Keratinocyte (primary cell): Measurements from ENCODE around the gene TP53I3. TPM values are rescaled to one million over a fixed set of nuclear protein-coding genes. Genes with fewer than 3 reads are reported as not detected.

Experiments
- DNase-seq: peaks from one replicate; pipeline ENCODE4 v3.0.0-alpha.2; 2011; ENCODE audit warnings: low read depth, missing footprints, low spot score
- FAIRE-seq: peaks from 2 replicates; lab custom pipeline; 2011; peaks lifted over from hg19 to GRCh38; lab: Jason Lieb, UNC
- H2AFZ ChIP-seq: 2 replicates; pipeline ENCODE4 v1.6.0; 2012; ENCODE audit warnings: low read length, control low read depth, inconsistent platforms; ENCODE audit not compliant: control insufficient read depth
- H3K27ac ChIP-seq: 2 replicates; pipeline ENCODE4 v1.5.1; 2011; ENCODE audit warnings: low read length; ENCODE audit not compliant: control insufficient read depth, insufficient read depth
- H3K27me3 ChIP-seq: 3 replicates; pipeline ENCODE4 v1.6.0; 2011; ENCODE audit warnings: low read length; ENCODE audit not compliant: control insufficient read depth, insufficient read depth; ENCODE audit errors: extremely low read depth
- H3K36me3 ChIP-seq, 2 experiments: 2 replicates in 1 of 2; 3 replicates in 1 of 2; pipeline ENCODE4 v1.5.1; 2011; ENCODE audit warnings: low read length in 2 of 2, mild to moderate bottlenecking in 1 of 2; ENCODE audit not compliant: control insufficient read depth in 2 of 2, insufficient read depth in 2 of 2; ENCODE audit errors: extremely low read depth in 1 of 2
- H3K4me1 ChIP-seq: 3 replicates; pipeline ENCODE4 v1.5.1; 2011; ENCODE audit warnings: low read length; ENCODE audit not compliant: control insufficient read depth, insufficient read depth; ENCODE audit errors: extremely low read depth
- H3K4me2 ChIP-seq: 3 replicates; pipeline ENCODE4 v1.6.0; 2011; ENCODE audit warnings: low read depth, low read length; ENCODE audit not compliant: control insufficient read depth, insufficient read depth; ENCODE audit errors: extremely low read depth
- H3K4me3 ChIP-seq, 3 experiments: fragments of 200-600 bp in 1 of 3; sonication (generic) in 1 of 3; 2 replicates in 2 of 3; 3 replicates in 1 of 3; pipeline ENCODE4 v1.5.1; 2011 to 2016; ENCODE audit warnings: low read length in 3 of 3, mild to moderate bottlenecking in 3 of 3, control low read depth in 2 of 3, inconsistent platforms in 1 of 3, low read depth in 1 of 3, mixed read lengths in 1 of 3, mixed run types in 1 of 3, moderate library complexity in 1 of 3; ENCODE audit not compliant: control insufficient read depth in 2 of 3, insufficient read depth in 2 of 3; ENCODE audit errors: extremely low read depth in 1 of 3
- H3K79me2 ChIP-seq: 2 replicates; pipeline ENCODE4 v1.6.0; 2012; ENCODE audit warnings: low read length; ENCODE audit not compliant: control insufficient read depth, insufficient read depth
- H3K9ac ChIP-seq: 3 replicates; pipeline ENCODE4 v1.6.0; 2011; ENCODE audit warnings: low read length; ENCODE audit not compliant: control insufficient read depth, insufficient read depth; ENCODE audit errors: extremely low read depth
- H3K9me1 ChIP-seq: 3 replicates; pipeline ENCODE4 v1.6.0; 2011; ENCODE audit warnings: low read length; ENCODE audit not compliant: control insufficient read depth, insufficient read depth; ENCODE audit errors: extremely low read depth
- H3K9me3 ChIP-seq: 2 replicates; pipeline ENCODE4 v1.5.1; 2012; ENCODE audit warnings: low read depth, low read length; ENCODE audit not compliant: control insufficient read depth
- H4K20me1 ChIP-seq: 3 replicates; pipeline ENCODE4 v1.6.0; 2011; ENCODE audit warnings: low read length; ENCODE audit not compliant: control insufficient read depth, insufficient read depth; ENCODE audit errors: extremely low read depth
- CTCF ChIP-seq, 3 experiments: IDR thresholded peaks in 1 of 3; conservative IDR thresholded peaks in 1 of 3; optimal IDR thresholded peaks in 1 of 3; 2 replicates in 2 of 3; 3 replicates in 1 of 3; pipeline versions ENCODE3 to v1.5.1; 2011; ENCODE audit warnings: low read length in 3 of 3, mild to moderate bottlenecking in 3 of 3, moderate library complexity in 2 of 3, control low read depth in 1 of 3, inconsistent platforms in 1 of 3; ENCODE audit not compliant: insufficient read depth in 2 of 3; ENCODE audit errors: extremely low read depth in 1 of 3
- EZH2 ChIP-seq: IDR thresholded peaks from one replicate; pipeline ENCODE4 v1.6.1; 2012; ENCODE audit warnings: inconsistent platforms, mild to moderate bottlenecking, low read length, moderate library complexity
- dilution Hi-C: fragments of 300-500 bp; cut with MboI; formaldehyde crosslinking; loops from one replicate; pipeline ENCODE4 v1.7.0; 2020; ENCODE audit warnings: low sequenced_read_pairs; ENCODE audit not compliant: extremely low pct_ligation_motif_present
- polyA plus RNA-seq, 5 experiments: library from polyadenylated mRNA; depleted of rRNA in 3 of 5; stranded (reverse) in 3 of 5; stranded (forward) in 1 of 5; unstranded in 1 of 5; fragments of >200 nt; gene quantifications; 1 replicate in 1 of 5; 2 replicates in 3 of 5; 3 replicates in 1 of 5; pipeline versions ENCODE4 v1.2.1 to v1.2.3, GENCODE V29; 2011 to 2012; ENCODE audit warnings: missing spikeins in 2 of 5, low read depth in 1 of 5, low replicate concordance in 1 of 5

TP53I3 gene
- polyA plus RNA-seq, 1 donor (not counting 4 experiments of a cell fraction or from before 2014, with no cell fraction given), result 30.9 TPM

GRCh38 chr2:24073816-24074215 lies 10.8 kb downstream of the TP53I3 start:
- TF ChIP-seq CTCF (optimal IDR thresholded peaks at IDR 0.05 in 1 of 3, IDR thresholded peaks at IDR 0.05 in 1 of 3, conservative IDR thresholded peaks at IDR 0.05 in 1 of 3; ENCODE audit: extremely low read depth in 1 of 3, insufficient read depth in 2 of 3, low read length in 3 of 3), result no peak
- TF ChIP-seq EZH2, result no peak
- Histone ChIP-seq H3K4me3 (no peak overlapping the region), H4K20me1 (peaks cover 4% of the 10 kb centered on the region), H3K27ac (no peak overlapping the region), H2AFZ (no peak overlapping the region), H3K27me3 (no peaks in the 10 kb centered on the region), H3K4me1 (peaks cover 7% of the 10 kb centered on the region), H3K4me2 (no peak overlapping the region), H3K9me1 (peaks cover 3% of the 10 kb centered on the region), H3K9ac (no peak overlapping the region), H3K9me3 (no peaks in the 10 kb centered on the region), H3K36me3 (peaks cover 10 to 16% of the 10 kb centered on the region in 2 experiments), H3K79me2 (peaks cover 56% of the 10 kb centered on the region)
- dilution Hi-C loops, result no loop called here
- DNase-seq, result no peak
- FAIRE-seq, result no peak

GRCh38 chr2:24072259-24072658 lies 12.4 kb downstream of the TP53I3 start:
- Histone ChIP-seq H2AFZ (no peak overlapping the region), H3K9ac (no peak overlapping the region), H3K4me3 (no peak overlapping the region), H3K36me3 (peaks cover 16 to 19% of the 10 kb centered on the region in 2 experiments), H3K9me3 (no peaks in the 10 kb centered on the region), H4K20me1 (peaks cover 4% of the 10 kb centered on the region), H3K4me1 (no peaks in the 10 kb centered on the region), H3K79me2 (peaks cover 56% of the 10 kb centered on the region), H3K9me1 (peaks cover 3% of the 10 kb centered on the region), H3K4me2 (no peak overlapping the region), H3K27me3 (no peaks in the 10 kb centered on the region), H3K27ac (no peak overlapping the region)
- TF ChIP-seq CTCF (optimal IDR thresholded peaks at IDR 0.05 in 1 of 3, IDR thresholded peaks at IDR 0.05 in 1 of 3, conservative IDR thresholded peaks at IDR 0.05 in 1 of 3; ENCODE audit: extremely low read depth in 1 of 3, insufficient read depth in 2 of 3, low read length in 3 of 3), result no peak
- no peak for TF ChIP-seq EZH2
- no peak for FAIRE-seq
- dilution Hi-C loops, result no loop called here
- DNase-seq, result no peak
